Hepatocyte (in vitro differentiated cells): Measurements from ENCODE around the gene RAB11FIP3. TPM values are rescaled to one million over a fixed set of nuclear protein-coding genes. Genes with fewer than 3 reads are reported as not detected.

ENCODE experiments used
- DNase-seq: peaks from one replicate; pipeline ENCODE4 v3.0.0-alpha.2; 2016; ENCODE audit warnings: low spot score
- H2AFZ ChIP-seq: fragments of 200-600 bp; sonication (generic); 2 replicates; pipeline ENCODE4 v1.6.0; 2016; ENCODE audit warnings: antibody characterized with exemption, mild to moderate bottlenecking
- H3K27ac ChIP-seq: fragments of 200-600 bp; sonication (generic); 2 replicates; pipeline ENCODE4 v1.5.1; 2016; ENCODE audit warnings: mild to moderate bottlenecking
- H3K27me3 ChIP-seq: fragments of 200-600 bp; sonication (generic); 2 replicates; pipeline ENCODE4 v1.6.1; 2016
- H3K36me3 ChIP-seq: fragments of 200-600 bp; sonication (generic); replicated peaks from 2 replicates; pipeline ENCODE4 v1.5.1; 2016; ENCODE audit warnings: low read depth; ENCODE audit not compliant: insufficient read depth
- H3K4me1 ChIP-seq: fragments of 200-600 bp; sonication (generic); 2 replicates; pipeline ENCODE4 v1.5.1; 2016; ENCODE audit warnings: mild to moderate bottlenecking, moderate library complexity; ENCODE audit not compliant: insufficient read depth
- H3K4me2 ChIP-seq: fragments of 200-600 bp; sonication (generic); 2 replicates; pipeline ENCODE4 v1.6.0; 2016
- H3K4me3 ChIP-seq: fragments of 200-600 bp; sonication (generic); 2 replicates; pipeline ENCODE4 v1.5.1; 2016; ENCODE audit warnings: mild to moderate bottlenecking
- H3K79me2 ChIP-seq: fragments of 200-600 bp; sonication (generic); 2 replicates; pipeline ENCODE4 v1.6.0; 2017; ENCODE audit warnings: mild to moderate bottlenecking
- H3K9me2 ChIP-seq: fragments of 200-600 bp; sonication (generic); replicated peaks from 2 replicates; pipeline ENCODE4 v1.6.0; 2017; ENCODE audit warnings: mild to moderate bottlenecking; ENCODE audit not compliant: insufficient read depth
- H3K9me3 ChIP-seq: fragments of 200-600 bp; sonication (generic); 2 replicates; pipeline ENCODE4 v1.5.1; 2016; ENCODE audit warnings: low read depth, mild to moderate bottlenecking
- H4K20me1 ChIP-seq: fragments of 200-600 bp; sonication (generic); 2 replicates; pipeline ENCODE4 v1.6.0; 2016; ENCODE audit warnings: mild to moderate bottlenecking; ENCODE audit not compliant: insufficient read depth, poor library complexity, severe bottlenecking
- EZH2 ChIP-seq: fragments of 200-600 bp; sonication (generic); IDR thresholded peaks from 2 replicates; pipeline ENCODE4 v1.6.1; 2016; ENCODE audit warnings: antibody characterized with exemption, mild to moderate bottlenecking, borderline replicate concordance
- EZH2phosphoT487 ChIP-seq: fragments of 200-600 bp; sonication (generic); IDR thresholded peaks from one replicate; pipeline ENCODE4 v1.6.1; 2018; ENCODE audit warnings: antibody characterized with exemption, mild to moderate bottlenecking, low read depth, moderate library complexity; ENCODE audit not compliant: unreplicated experiment, severe bottlenecking
- WGBS: methylation state at CpG from one replicate; pipeline ENCODE4 v1.1.6; 2016; ENCODE audit warnings: low lambda C conversion rate; ENCODE audit errors: missing lambda C conversion rate; 5-methylcytosine and 5-hydroxymethylcytosine counted together
- polyA plus RNA-seq: library from polyadenylated mRNA; unstranded; fragments of >200 nt; fragmentation: Nextera tagmentation; extraction: Ambion mirVana; gene quantifications from 2 replicates; pipeline ENCODE4 v1.2.1, GENCODE V29; 2016
- total RNA-seq: library from RNA; depleted of rRNA; stranded (reverse); fragments of >200 nt; gene quantifications from 2 replicates; pipeline ENCODE4 v1.2.3, GENCODE V29; 2014
- TF ChIP-seq, protein P1 (sequence below): fragments of 200-600 bp; sonication (generic); IDR thresholded peaks from 2 replicates; pipeline ENCODE4 v1.5.1; 2016; ENCODE audit warnings: antibody characterized with exemption, mild to moderate bottlenecking; ENCODE audit not compliant: poor library complexity

RAB11FIP3 gene
- total and polyA plus RNA-seq, 2 experiments from 2014 or later: 47.3 to 72.8 TPM

DNA sequence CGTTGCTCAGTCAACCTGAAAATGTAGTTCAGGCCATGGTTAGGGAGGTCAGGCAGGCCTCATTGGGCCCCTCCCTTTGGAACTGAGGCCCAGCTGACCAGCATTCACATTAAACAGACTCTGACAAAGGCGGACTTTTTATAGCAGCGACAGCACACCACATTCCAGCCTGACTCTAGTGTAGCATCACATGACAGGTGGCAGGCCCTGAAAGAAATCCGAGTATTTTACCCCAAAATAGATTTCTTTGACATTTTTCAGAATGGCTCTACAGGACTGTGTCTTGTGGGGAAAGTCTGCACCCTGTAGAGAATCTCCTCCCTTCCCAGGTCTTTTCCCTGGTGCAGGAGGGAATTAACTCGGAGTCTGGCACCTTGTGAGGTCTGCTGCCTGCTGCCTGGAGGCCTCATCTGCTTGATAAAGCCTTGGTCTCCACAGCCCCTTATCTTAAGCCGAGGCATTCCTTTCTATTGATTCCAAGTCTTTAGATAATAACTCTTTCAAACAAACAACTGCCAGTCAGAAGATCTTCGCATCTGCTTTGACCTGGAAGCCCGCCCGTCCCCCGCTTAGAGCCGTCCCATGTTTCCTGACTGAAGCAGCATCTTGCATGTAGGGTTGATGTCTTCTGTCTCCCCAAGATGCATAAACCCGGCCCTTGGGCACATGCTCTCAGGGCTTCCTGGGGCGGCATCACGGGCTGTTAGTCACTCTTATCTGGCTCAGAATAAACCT lies 58.1 kb downstream of the RAB11FIP3 start:
- H3K9me2 ChIP-seq: no peaks in the 10 kb centered on the region
- TF ChIP-seq EZH2 (no peak), EZH2phosphoT487 (no peak)
- TF ChIP-seq, protein P1, sequence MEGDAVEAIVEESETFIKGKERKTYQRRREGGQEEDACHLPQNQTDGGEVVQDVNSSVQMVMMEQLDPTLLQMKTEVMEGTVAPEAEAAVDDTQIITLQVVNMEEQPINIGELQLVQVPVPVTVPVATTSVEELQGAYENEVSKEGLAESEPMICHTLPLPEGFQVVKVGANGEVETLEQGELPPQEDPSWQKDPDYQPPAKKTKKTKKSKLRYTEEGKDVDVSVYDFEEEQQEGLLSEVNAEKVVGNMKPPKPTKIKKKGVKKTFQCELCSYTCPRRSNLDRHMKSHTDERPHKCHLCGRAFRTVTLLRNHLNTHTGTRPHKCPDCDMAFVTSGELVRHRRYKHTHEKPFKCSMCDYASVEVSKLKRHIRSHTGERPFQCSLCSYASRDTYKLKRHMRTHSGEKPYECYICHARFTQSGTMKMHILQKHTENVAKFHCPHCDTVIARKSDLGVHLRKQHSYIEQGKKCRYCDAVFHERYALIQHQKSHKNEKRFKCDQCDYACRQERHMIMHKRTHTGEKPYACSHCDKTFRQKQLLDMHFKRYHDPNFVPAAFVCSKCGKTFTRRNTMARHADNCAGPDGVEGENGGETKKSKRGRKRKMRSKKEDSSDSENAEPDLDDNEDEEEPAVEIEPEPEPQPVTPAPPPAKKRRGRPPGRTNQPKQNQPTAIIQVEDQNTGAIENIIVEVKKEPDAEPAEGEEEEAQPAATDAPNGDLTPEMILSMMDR: no peak
- peaks cover 13% of the 10 kb centered on the region for H3K79me2 ChIP-seq
- H3K4me3 ChIP-seq: no peak overlapping the region
- H3K36me3 ChIP-seq: no peaks in the 10 kb centered on the region
- H2AFZ ChIP-seq: no peak overlapping the region
- H3K27me3 ChIP-seq: no peaks in the 10 kb centered on the region
- WGBS: 25% methylated on average over 14 of the region's 14 CpGs
- peak overlapping the region; percentile 89 for H3K27ac ChIP-seq
- peak; percentile 61 for DNase-seq
- H4K20me1 ChIP-seq: no peaks in the 10 kb centered on the region
- no peaks in the 10 kb centered on the region for H3K9me3 ChIP-seq
- peaks cover 24% of the 10 kb centered on the region for H3K4me1 ChIP-seq
- peak overlapping the region; percentile 31 for H3K4me2 ChIP-seq

DNA sequence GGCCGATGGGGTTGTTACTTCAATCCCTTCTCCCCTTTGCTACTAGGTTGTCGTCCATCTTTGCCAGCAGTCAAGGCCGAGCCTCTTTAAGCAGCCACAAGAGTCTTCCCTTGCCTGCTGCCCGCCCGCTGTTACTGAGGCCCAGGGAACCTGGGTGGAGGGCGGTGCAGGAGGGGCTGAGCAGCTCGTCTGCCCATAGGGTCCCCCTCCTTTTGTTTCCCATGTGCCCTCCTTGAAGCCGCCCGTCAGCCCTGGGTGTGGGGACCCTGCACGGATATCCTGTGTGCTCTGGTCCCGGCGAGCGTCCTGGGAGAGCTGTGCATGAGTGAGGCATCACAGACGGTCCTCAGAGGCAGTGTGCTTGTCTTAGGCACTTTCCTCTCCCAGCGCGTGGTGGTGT lies 64.2 kb downstream of the RAB11FIP3 start:
- peaks cover 6% of the 10 kb centered on the region for H3K4me1 ChIP-seq
- H3K9me3 ChIP-seq: no peaks in the 10 kb centered on the region
- TF ChIP-seq, protein P1: no peak
- TF ChIP-seq EZH2: no peak
- no peak for TF ChIP-seq EZH2phosphoT487
- no peak overlapping the region for H2AFZ ChIP-seq
- H3K36me3 ChIP-seq: no peaks in the 10 kb centered on the region
- H3K27me3 ChIP-seq: no peaks in the 10 kb centered on the region
- H3K4me3 ChIP-seq: no peak overlapping the region
- no peak overlapping the region for H3K4me2 ChIP-seq
- 96% methylated on average over 16 of the region's 16 CpGs for WGBS
- H3K27ac ChIP-seq: no peak overlapping the region
- no peaks in the 10 kb centered on the region for H3K9me2 ChIP-seq
- DNase-seq: no peak
- peaks cover 8% of the 10 kb centered on the region for H3K79me2 ChIP-seq
- H4K20me1 ChIP-seq: no peaks in the 10 kb centered on the region

DNA sequence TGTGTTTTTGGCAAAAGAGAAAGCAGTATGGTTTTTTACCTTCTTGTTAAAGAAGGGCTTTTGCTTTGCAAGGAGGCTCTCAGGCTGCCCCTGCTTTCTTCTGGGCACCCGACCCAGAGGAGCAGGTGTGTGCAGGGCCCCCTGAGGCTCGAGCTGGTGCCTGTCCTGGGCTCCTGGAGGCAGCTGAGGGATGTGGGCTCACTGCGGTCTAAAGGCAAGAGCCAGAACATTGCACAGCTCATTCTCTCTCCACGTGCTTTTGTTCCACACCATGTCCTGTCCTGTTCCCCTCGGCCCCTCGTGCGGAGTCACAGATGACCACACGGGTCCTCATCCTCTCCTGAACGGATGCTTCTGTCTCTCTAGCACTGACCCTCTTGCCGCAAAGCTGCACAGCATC lies 65.3 kb downstream of the RAB11FIP3 start:
- Histone ChIP-seq H3K4me3 (no peak overlapping the region), H3K27me3 (no peaks in the 10 kb centered on the region), H4K20me1 (no peaks in the 10 kb centered on the region), H3K4me1 (no peaks in the 10 kb centered on the region), H2AFZ (no peak overlapping the region), H3K79me2 (peaks cover 5% of the 10 kb centered on the region), H3K9me2 (no peaks in the 10 kb centered on the region), H3K36me3 (no peaks in the 10 kb centered on the region), H3K4me2 (no peak overlapping the region), H3K9me3 (no peaks in the 10 kb centered on the region), H3K27ac (no peak overlapping the region)
- DNase-seq: no peak
- TF ChIP-seq EZH2: no peak
- TF ChIP-seq, protein P1: no peak
- no peak for TF ChIP-seq EZH2phosphoT487
- WGBS: 89% methylated on average over 10 of the region's 10 CpGs
